ENCODE results near the gene USF1. TPM values are rescaled to one million over a fixed set of nuclear protein-coding genes. Genes with fewer than 3 reads are reported as not detected.

The USF1 gene
- total RNA-seq, 1 donor from 2014 or later, result 70.1 TPM

GRCh38 chr1:161094481-161094880 lies 48.7 kb upstream of the USF1 start:
- H3K27me3 Mint-ChIP-seq (ENCODE audit: low read depth, unreplicated experiment), result no peaks in the 10 kb centered on the region
- peaks cover 27% of the 10 kb centered on the region for H3K4me1 ChIP-seq (ENCODE audit: insufficient read depth, low read length)
- DNase-seq (ENCODE audit: low read depth) (no peak), FAIRE-seq (no peak)
- no peak overlapping the region for H3K4me2 ChIP-seq (ENCODE audit: low read length)
- H3K9me3 Mint-ChIP-seq (ENCODE audit: unreplicated experiment), result no peaks in the 10 kb centered on the region
- no peaks in the 10 kb centered on the region for H3K27me3 ChIP-seq (ENCODE audit: insufficient read depth, low read length)
- no peak overlapping the region for H3K4me3 Mint-ChIP-seq (ENCODE audit: unreplicated experiment)
- peaks cover 38% of the 10 kb centered on the region for H3K4me1 Mint-ChIP-seq (ENCODE audit: low read depth, unreplicated experiment)
- H3K9me3 ChIP-seq (ENCODE audit: insufficient read depth, low read depth, low read length), result no peaks in the 10 kb centered on the region
- peaks cover 7% of the 10 kb centered on the region for H4K20me1 ChIP-seq (ENCODE audit: insufficient read depth, low read length)
- H3K27ac ChIP-seq (ENCODE audit: low read depth, low read length), result no peak overlapping the region
- H3K27ac Mint-ChIP-seq (ENCODE audit: unreplicated experiment), result no peak overlapping the region
- TF ChIP-seq EZH2 (IDR thresholded peaks at IDR 0.05; ENCODE audit: insufficient read depth, low read length) (no peak), CTCF (IDR thresholded peaks at IDR 0.05; ENCODE audit: insufficient read depth, low read depth, low read length) (no peak)
- H3K36me3 ChIP-seq (ENCODE audit: insufficient read depth, low read length), result no peaks in the 10 kb centered on the region
- no peak overlapping the region for H2AFZ ChIP-seq (ENCODE audit: low read depth, low read length)
- H3K4me3 ChIP-seq (ENCODE audit: insufficient read depth, low read depth, low read length), result no peak overlapping the region
- no peak overlapping the region for H3K9ac ChIP-seq (ENCODE audit: low read length)
- no peaks in the 10 kb centered on the region for H3K79me2 ChIP-seq (ENCODE audit: insufficient read depth, low read length)
- no peaks in the 10 kb centered on the region for H3K36me3 Mint-ChIP-seq (ENCODE audit: low read depth, unreplicated experiment)

- no peak for FAIRE-seq
- H3K4me1 Mint-ChIP-seq (ENCODE audit: low read depth, unreplicated experiment), result peaks cover 53% of the 10 kb centered on the region
- peak overlapping the region; percentile 53 for H3K27ac Mint-ChIP-seq (ENCODE audit: unreplicated experiment)
Measured at GRCh38 chr1:161092621-161093028, 46.8 kb upstream of the USF1 start.

More at GRCh38 chr1:161092621-161093028, 46.8 kb upstream of the USF1 start:
- Histone ChIP-seq H3K9me3 (ENCODE audit: insufficient read depth, low read depth, low read length) (no peaks in the 10 kb centered on the region), H3K79me2 (ENCODE audit: insufficient read depth, low read length) (no peaks in the 10 kb centered on the region), H3K27me3 (ENCODE audit: insufficient read depth, low read length) (no peaks in the 10 kb centered on the region), H4K20me1 (ENCODE audit: insufficient read depth, low read length) (no peaks in the 10 kb centered on the region), H3K9ac (ENCODE audit: low read length) (no peak overlapping the region), H3K4me1 (ENCODE audit: insufficient read depth, low read length) (peaks cover 13% of the 10 kb centered on the region), H3K4me3 (ENCODE audit: insufficient read depth, low read depth, low read length) (no peak overlapping the region), H2AFZ (ENCODE audit: low read depth, low read length) (no peak overlapping the region), H3K27ac (ENCODE audit: low read depth, low read length) (no peak overlapping the region), H3K4me2 (ENCODE audit: low read length) (peak overlapping the region; percentile 65), H3K36me3 (ENCODE audit: insufficient read depth, low read length) (no peaks in the 10 kb centered on the region)
- peak overlapping the region; percentile 12 for H3K4me3 Mint-ChIP-seq (ENCODE audit: unreplicated experiment)
- H3K36me3 Mint-ChIP-seq (ENCODE audit: low read depth, unreplicated experiment), result no peaks in the 10 kb centered on the region
- no peak for DNase-seq (ENCODE audit: low read depth)
- no peaks in the 10 kb centered on the region for H3K9me3 Mint-ChIP-seq (ENCODE audit: unreplicated experiment)
- TF ChIP-seq CTCF (IDR thresholded peaks at IDR 0.05; ENCODE audit: insufficient read depth, low read depth, low read length) (no peak), EZH2 (IDR thresholded peaks at IDR 0.05; ENCODE audit: insufficient read depth, low read length) (no peak)
- no peaks in the 10 kb centered on the region for H3K27me3 Mint-ChIP-seq (ENCODE audit: low read depth, unreplicated experiment)

All from astrocyte (in vitro differentiated cells and primary cell).